GM12892 (cell line): Measurements from ENCODE around the gene MEA1.

ENCODE experiments used
- DNase-seq: peaks from one replicate; pipeline ENCODE4 v3.0.0; 2011; ENCODE audit not compliant: insufficient read length
- FAIRE-seq: peaks from 2 replicates; lab custom pipeline; 2011; peaks lifted over from hg19 to GRCh38; lab: Jason Lieb, UNC
- POLR2A ChIP-seq: IDR thresholded peaks from 2 replicates; pipeline ENCODE4 v1.6.1; 2011; ENCODE audit warnings: low read depth, low read length, control low read depth
- POLR2AphosphoS5 ChIP-seq: IDR thresholded peaks from 2 replicates; pipeline ENCODE4 v1.6.1; 2011; ENCODE audit warnings: low read depth, low read length, control low read depth
- TAF1 ChIP-seq: IDR thresholded peaks from 2 replicates; pipeline ENCODE4 v1.6.1; 2011; ENCODE audit warnings: low read depth, mild to moderate bottlenecking, control low read depth, low read length, borderline replicate concordance

The MEA1 gene

GRCh38 chr6:42996513-42996912 is 17.2 kb downstream of the MEA1 start:
- TF ChIP-seq TAF1 = no peak
- no peak for TF ChIP-seq POLR2A
- no peak for TF ChIP-seq POLR2AphosphoS5
- FAIRE-seq (no peak), DNase-seq (no peak)

- TF ChIP-seq POLR2A = no peak
- no peak for TF ChIP-seq POLR2AphosphoS5
- TF ChIP-seq TAF1 = no peak
- DNase-seq (no peak), FAIRE-seq (no peak)
These were observed 20.3 kb downstream of the MEA1 start for GRCh38 chr6:42993445-42993844.

DNA sequence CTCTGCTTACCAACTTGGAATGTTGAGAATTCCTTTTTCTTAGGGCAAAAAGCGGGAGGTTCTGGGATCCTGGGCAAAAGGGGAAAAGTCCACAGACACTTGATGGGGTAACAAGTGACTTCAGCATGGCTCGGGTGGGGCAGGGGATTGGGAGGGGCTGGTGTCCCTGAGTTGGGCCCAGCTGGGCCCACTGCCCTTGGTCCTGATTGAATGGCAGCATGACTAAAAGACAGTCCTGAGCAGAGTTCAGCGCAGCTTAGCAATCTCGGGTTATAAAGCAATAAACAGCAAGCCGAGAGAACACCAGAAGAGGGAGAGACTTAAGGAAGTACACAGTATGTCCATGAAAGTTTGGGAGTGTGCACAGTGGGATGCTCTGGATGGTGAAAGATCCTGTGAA is 23.8 kb downstream of the MEA1 start:
- no peak for TF ChIP-seq TAF1
- TF ChIP-seq POLR2AphosphoS5 = no peak
- TF ChIP-seq POLR2A = no peak
- FAIRE-seq (no peak), DNase-seq (no peak)

- FAIRE-seq = no peak
- TF ChIP-seq POLR2A = no peak
- TF ChIP-seq POLR2AphosphoS5 = no peak
- TF ChIP-seq TAF1 = no peak
- no peak for DNase-seq
These were observed 25.2 kb downstream of the MEA1 start for GRCh38 chr6:42988486-42989020.

GRCh38 chr6:42987533-42988451 is 26.0 kb downstream of the MEA1 start:
- no peak for FAIRE-seq
- TF ChIP-seq TAF1 (no peak), POLR2AphosphoS5 (no peak), POLR2A (no peak)

DNA sequence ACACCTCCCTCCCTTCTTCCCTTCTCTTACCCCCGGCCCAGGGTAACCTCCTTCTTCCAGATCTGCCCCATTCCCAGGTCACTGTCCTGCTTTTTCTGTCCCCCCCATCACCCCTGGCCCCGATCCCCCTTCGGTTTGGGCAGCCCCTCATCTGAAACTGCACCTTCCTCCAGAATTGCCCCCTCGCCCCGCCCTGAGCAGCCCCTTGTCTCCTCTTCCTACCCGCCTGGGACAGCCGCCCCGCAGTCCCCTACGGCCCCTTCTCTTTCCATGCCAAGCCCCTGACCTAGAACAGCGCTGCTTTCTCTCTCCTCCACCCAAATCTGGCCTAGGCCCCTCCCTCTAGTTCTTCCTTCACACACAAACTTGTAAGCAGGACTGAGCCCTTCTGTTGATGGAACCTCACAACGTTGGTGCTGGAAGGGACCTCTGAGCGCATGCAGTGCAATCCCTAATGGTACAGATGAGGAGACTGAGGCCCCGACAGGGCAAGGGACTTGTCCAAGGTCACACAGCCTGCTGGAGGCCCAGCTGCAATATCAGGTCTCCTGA is 28.7 kb downstream of the MEA1 start:
- no peak for FAIRE-seq
- DNase-seq = no peak
- no peak for TF ChIP-seq POLR2A
- TF ChIP-seq POLR2AphosphoS5 = no peak
- no peak for TF ChIP-seq TAF1

More at GRCh38 chr6:42987533-42988451, 26.0 kb downstream of the MEA1 start:
- DNase-seq = no peak

DNA sequence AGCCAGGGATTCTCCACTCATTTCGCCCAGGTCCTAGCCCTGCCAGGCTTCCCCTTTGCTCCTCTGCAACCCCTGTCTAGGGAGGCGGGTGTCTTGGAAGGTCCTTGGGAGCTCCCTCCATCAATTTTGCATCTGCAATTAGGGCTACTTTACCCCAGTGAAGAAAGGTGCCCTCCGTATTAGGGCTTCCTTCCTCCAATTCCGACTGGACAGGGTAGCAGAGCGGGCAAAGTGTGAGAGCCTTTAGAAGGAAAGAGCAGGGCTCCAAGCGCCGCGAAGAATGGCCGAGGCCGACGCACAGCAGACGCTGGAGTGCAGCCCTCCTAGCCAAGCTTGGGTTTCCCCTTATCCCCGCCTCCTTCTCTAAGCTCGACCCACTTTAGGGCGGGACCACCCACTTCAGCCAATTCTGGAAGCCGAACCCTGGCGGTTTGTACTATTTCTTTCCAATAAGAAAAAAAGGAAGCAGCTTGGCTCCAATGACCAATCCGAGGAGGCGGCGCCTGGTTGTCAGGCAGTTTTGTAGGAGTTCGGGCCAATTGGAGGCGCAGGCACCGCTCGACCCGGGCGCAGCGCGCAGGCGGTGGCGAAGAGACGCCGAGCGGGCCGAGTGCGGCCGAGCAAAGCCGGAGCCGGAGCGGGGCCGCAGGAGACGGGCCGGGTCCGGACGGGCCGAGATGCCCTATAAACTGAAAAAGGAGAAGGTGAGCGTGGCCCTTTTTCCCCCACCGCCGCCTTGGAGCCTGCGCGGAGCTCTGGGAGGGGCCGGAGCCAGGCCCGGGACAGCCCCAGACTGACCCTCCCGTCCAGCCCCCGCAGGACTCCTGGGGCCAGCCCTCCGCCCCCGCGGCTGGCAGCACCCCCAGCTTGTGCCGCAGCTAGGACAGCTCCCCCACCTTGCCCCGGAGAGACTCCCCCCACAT is 29.5 kb downstream of the MEA1 start, which contains the start of gene PPP2R5D:
Gene PPP2R5D (plus strand): TSS at position 570 of the 923 bp plus-strand sequence. CDS start 108 bp downstream, at position 678.
- TF ChIP-seq POLR2A (peak; percentile 93), POLR2AphosphoS5 (peak; percentile 90), TAF1 (peak; percentile 69; the same call in 1 of the 2 replicates)
- DNase-seq (peak; percentile 92), FAIRE-seq (peak; percentile 97)

GRCh38 chr6:42981836-42982235 is 31.9 kb downstream of the MEA1 start:
- no peak for TF ChIP-seq POLR2AphosphoS5
- no peak for TF ChIP-seq POLR2A
- DNase-seq (no peak), FAIRE-seq (no peak)

- FAIRE-seq = no peak
- DNase-seq = no peak
These were observed 34.1 kb downstream of the MEA1 start for GRCh38 chr6:42979523-42980177.

DNA sequence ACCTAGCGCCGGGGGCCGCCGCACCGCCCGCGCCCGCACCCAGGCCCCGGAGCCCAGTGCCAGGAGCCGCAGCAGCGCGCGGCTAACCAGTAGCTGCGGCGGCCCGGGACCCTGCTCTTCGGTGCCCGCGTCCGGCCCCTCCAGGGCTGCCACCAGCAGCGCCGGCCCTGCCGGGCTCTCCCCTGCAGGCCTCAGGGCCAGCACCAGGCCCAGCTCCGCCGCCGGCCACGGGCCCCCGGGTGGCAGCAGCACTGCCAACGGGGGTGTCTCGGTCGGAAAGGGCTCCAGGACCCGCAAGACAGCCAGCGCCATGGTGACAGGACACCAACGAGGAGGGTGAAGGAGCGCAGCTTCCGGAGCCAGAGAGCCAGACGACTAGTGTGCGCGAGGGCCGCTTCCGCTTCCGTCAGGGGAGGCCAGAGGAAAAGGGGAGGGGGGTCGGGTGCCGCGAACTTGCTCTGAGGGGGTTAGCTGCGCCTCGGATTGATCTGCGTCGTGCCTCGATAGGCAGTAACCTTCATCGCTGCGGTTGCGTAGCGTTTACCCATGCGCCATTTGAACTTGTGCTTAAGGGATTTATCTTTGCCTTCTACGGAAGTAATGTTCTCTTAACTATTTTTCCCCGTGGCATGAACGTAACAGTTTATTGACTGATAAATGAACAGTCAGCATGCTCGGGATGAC is 34.8 kb downstream of the MEA1 start, which contains the start of gene PEX6:
Gene PEX6 (minus strand): TSS at position 343 of the 684 bp plus-strand sequence. CDS start 31 bp downstream, at position 312.
- DNase-seq (peak; percentile 96), FAIRE-seq (peak; percentile 95)
- TF ChIP-seq POLR2AphosphoS5 (peak; percentile 96), TAF1 (peak; percentile 88), POLR2A (peak; percentile 97)

More at GRCh38 chr6:42979523-42980177, 34.1 kb downstream of the MEA1 start:
- TF ChIP-seq POLR2AphosphoS5 (no peak), TAF1 (no peak)
